Astrocyte (in vitro differentiated cells and primary cell): ENCODE data around the gene CDC16.

ENCODE experiments used
- EZH2 ChIP-seq: IDR thresholded peaks from 2 replicates; pipeline ENCODE4 v1.6.1; 2012; ENCODE audit warnings: mild to moderate bottlenecking, low read length, inconsistent platforms; ENCODE audit not compliant: insufficient read depth
- TF ChIP-seq, protein P1 (sequence below): IDR thresholded peaks from 2 replicates; pipeline ENCODE4 v1.5.1; 2011; ENCODE audit warnings: low read depth, mild to moderate bottlenecking, inconsistent platforms, low read length, moderate library complexity; ENCODE audit not compliant: insufficient read depth

DNA sequence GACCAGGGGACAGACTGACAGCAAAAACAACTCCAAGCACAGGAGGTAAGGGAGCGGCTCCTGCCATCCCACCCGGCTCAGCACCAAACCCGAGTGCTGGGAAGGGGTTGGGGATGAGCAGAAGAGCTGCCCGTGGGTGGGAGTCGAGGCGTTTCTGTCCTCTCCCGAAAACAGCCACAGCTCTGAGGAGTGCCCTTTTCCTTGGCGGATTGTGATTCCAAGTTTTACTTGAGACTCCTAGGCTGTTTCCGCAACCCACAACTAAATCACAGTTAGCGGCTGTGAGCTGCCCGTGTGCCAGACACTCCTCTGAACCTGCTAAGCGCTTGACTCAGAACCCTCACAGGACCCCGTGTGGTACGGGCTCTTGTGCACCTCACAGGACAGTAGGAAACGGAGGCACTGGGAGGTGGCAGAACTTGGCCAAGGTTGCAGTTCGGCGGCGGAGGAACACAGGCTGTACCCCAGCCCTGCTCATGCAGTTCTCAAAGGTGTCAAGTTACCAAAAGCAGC, 34.2 kb upstream of the CDC16 start:
- TF ChIP-seq, protein P1, sequence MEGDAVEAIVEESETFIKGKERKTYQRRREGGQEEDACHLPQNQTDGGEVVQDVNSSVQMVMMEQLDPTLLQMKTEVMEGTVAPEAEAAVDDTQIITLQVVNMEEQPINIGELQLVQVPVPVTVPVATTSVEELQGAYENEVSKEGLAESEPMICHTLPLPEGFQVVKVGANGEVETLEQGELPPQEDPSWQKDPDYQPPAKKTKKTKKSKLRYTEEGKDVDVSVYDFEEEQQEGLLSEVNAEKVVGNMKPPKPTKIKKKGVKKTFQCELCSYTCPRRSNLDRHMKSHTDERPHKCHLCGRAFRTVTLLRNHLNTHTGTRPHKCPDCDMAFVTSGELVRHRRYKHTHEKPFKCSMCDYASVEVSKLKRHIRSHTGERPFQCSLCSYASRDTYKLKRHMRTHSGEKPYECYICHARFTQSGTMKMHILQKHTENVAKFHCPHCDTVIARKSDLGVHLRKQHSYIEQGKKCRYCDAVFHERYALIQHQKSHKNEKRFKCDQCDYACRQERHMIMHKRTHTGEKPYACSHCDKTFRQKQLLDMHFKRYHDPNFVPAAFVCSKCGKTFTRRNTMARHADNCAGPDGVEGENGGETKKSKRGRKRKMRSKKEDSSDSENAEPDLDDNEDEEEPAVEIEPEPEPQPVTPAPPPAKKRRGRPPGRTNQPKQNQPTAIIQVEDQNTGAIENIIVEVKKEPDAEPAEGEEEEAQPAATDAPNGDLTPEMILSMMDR = no peak
- no peak for TF ChIP-seq EZH2
